Measurements from ENCODE around the gene STXBP6.

The STXBP6 gene

GRCh38 chr14:25090256-25090655 lies 40.3 kb upstream of the STXBP6 start:
- no peak for DNase-seq (ENCODE audit: low read depth)
- TF ChIP-seq CTCF (IDR thresholded peaks at IDR 0.05; ENCODE audit: insufficient read depth, low read depth, low read length, missing control alignments), result no peak

GRCh38 chr14:25089496-25089895 lies 39.5 kb upstream of the STXBP6 start:
- no peak overlapping the region for H3K4me3 ChIP-seq (ENCODE audit: low read length)
- TF ChIP-seq CTCF (IDR thresholded peaks at IDR 0.05; ENCODE audit: insufficient read depth, low read depth, low read length, missing control alignments), result no peak
- no peak for DNase-seq (ENCODE audit: low read depth)

More at GRCh38 chr14:25090256-25090655, 40.3 kb upstream of the STXBP6 start:
- H3K4me3 ChIP-seq (ENCODE audit: low read length), result no peak overlapping the region

GRCh38 chr14:25086821-25087396 lies 37.0 kb upstream of the STXBP6 start:
- no peak for TF ChIP-seq CTCF (IDR thresholded peaks at IDR 0.05; ENCODE audit: insufficient read depth, low read depth, low read length, missing control alignments)
- no peak for DNase-seq (ENCODE audit: low read depth)
- no peak overlapping the region for H3K4me3 ChIP-seq (ENCODE audit: low read length)

GRCh38 chr14:25086081-25086480 lies 36.1 kb upstream of the STXBP6 start:
- DNase-seq (ENCODE audit: low read depth), result no peak
- no peak for TF ChIP-seq CTCF (IDR thresholded peaks at IDR 0.05; ENCODE audit: insufficient read depth, low read depth, low read length, missing control alignments)
- no peak overlapping the region for H3K4me3 ChIP-seq (ENCODE audit: low read length)

- TF ChIP-seq CTCF (IDR thresholded peaks at IDR 0.05; ENCODE audit: insufficient read depth, low read depth, low read length, missing control alignments), result no peak
- DNase-seq (ENCODE audit: low read depth), result no peak
- no peak overlapping the region for H3K4me3 ChIP-seq (ENCODE audit: low read length)
Observed at GRCh38 chr14:25080682-25081081, 30.7 kb upstream of the STXBP6 start.

- no peak for TF ChIP-seq CTCF (IDR thresholded peaks at IDR 0.05; ENCODE audit: insufficient read depth, low read depth, low read length, missing control alignments)
- DNase-seq (ENCODE audit: low read depth), result no peak
- H3K4me3 ChIP-seq (ENCODE audit: low read length), result no peak overlapping the region
Observed at GRCh38 chr14:25079311-25079710, 29.4 kb upstream of the STXBP6 start.

- no peak for TF ChIP-seq CTCF (IDR thresholded peaks at IDR 0.05; ENCODE audit: insufficient read depth, low read depth, low read length, missing control alignments)
- no peak overlapping the region for H3K4me3 ChIP-seq (ENCODE audit: low read length)
- DNase-seq (ENCODE audit: low read depth), result no peak
Observed at GRCh38 chr14:25074099-25074685, 24.2 kb upstream of the STXBP6 start.
